ENCODE measurements around the gene CTBP1.

The CTBP1 gene

DNA sequence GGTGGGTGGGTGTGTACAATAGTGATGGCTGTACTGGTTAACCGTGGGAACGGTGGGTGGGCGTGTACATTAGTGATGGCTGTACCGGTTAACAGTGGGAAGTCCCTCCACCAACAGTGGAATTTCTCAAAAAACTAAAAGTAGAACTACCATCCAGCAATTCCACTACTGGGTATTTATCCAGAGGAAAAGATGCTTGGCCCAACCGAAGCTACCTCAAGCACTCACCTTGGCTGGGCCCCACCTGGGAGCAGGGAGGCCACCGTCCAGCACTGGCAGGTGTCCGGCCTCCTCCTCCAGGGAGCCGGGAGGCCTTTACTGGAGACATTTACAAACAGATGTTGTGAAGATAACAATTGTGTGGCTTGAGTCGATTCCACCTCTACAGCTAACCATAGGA, 34.8 kb upstream of the CTBP1 start:
- DNase-seq: no peak

DNA sequence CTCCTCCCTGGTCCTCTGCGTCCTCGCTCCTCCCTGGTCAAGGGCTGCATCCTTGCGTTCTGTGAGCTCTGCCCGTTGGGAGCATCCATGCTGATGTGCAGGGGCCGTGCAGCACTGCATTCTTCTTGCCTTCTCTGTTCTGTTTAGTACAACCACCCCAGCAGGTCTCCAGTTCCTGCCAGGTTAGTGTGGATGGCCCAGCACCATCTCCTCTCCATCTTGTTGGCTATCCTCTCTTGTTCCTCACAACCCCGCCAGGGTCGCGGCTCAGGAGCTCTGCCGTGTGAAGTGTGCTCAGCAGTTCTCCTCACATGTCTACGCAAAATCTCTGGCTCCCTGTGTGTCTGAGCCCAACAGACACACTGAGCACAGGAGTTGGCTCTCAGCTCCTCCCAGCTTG, 30.3 kb upstream of the CTBP1 start:
- DNase-seq: no peak

DNA sequence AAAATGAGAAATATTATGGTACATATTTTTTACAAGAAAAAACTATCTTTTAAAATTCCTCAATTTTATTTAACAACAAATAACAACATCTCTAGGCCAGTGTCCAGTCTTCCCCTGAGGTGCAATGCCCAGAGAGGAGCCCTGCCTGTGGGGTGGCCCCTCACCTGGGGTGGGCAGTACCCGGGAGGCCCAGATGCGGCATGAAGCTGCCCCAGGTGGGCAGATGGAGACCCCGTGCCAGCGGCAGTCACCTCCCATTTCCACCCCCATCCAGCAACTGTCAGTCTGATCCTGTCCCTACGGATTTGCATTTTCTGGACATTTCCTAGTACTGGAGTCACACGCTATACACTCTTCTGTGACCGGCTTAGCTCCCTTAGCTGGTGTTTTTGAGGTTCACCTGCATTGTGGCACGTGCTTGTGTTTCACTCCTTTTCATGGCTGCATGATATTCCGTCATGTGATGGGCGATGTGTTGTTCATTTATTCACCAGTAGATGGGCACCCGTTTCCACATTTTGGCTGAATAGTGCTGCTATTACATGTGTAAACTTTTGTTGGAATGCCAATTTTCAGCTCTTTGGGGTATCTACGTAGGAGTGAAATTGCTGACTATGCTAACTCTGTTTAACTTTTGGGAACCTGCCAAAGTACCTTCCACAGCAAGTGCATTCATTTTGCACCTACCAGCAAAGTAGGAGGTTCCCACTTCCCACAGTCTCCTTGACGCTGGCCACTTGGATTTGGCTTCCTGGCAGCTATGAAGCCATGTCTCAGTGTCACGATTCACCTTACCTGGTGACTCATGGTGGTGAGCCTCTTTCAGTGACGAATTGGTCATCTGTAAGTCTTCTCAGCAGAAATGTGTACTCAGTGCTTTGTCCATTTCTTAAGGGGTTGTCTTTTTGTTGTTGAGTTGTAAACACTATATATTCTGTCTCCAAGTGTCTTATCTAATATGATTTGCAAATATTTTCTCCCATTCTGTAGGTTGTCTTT, 29.0 kb upstream of the CTBP1 start:
- no peak for DNase-seq

DNA sequence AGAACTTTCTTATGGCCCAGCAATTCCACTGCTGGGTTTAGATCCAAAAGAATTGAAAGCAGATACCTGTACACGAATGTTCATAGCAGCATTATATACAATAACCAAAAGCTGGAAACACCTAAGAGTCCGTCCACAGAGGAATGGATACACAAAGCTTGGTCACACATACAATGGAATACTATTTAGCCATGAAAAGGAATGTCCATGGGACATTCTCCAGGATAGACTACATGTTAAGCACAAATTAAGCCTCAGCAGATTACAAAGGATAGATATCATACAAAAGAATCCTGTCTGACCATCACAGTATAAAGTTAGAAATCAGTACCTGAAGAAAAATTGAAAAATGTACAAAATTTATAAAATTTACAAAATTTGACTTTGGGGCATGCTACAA, 28.1 kb upstream of the CTBP1 start:
- DNase-seq: no peak

DNA sequence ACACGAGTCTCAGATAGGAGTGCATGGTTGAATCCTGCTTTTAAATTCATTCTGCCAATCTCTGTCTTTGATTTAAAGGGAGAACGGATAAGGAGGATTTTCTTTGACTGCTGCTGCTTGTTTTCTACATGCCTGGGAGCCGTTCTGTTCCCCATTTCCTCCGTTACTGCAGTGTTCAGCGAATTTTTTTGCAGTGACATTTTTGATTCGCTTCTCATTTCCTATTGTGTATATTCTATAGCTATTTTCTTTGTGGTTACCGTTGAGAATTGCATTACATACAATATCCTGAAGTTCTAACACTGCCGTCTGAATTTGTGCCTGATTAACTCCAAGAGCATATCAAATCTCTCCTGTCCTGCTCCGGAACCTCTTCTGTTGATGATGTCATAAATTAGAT, 25.9 kb upstream of the CTBP1 start:
- DNase-seq: no peak

DNA sequence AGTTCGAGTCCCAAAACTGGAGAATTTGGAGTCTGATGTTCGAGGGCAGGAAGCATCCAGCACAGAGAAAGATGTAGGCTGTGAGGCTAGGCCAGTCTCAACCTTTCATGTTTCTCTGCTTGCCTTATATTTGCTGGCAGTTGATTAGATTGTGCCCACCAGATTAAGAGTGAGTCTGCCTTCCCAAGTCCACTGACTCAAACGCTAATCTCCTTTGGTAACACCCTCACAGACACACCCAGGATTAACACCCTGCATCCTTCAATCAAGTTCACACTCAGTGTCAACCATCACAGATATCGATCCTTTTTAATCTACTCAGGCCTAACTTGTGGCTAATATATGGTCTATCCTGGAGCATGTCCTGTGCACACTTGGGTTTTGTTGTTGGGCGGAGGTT, 22.8 kb upstream of the CTBP1 start:
- no peak for DNase-seq

DNA sequence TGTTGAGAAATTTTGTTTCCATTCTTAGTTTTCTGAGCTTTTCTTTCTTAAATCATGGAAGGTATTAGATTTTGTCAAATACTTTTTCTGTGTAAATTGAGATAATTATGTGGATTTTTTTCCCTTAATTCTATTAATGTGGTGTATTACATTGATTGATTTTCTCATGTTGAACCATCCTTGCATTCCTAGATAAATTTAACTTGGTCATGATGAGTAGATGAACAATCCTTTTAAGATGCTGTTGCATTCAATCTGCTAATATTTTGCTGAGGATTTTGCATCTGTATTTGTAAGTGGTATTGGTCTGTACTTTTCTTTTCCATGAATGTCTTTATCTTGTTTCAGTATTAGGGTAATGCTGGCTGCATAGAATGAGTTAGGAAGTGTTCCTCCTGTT, 20.3 kb upstream of the CTBP1 start:
- no peak for DNase-seq

DNA sequence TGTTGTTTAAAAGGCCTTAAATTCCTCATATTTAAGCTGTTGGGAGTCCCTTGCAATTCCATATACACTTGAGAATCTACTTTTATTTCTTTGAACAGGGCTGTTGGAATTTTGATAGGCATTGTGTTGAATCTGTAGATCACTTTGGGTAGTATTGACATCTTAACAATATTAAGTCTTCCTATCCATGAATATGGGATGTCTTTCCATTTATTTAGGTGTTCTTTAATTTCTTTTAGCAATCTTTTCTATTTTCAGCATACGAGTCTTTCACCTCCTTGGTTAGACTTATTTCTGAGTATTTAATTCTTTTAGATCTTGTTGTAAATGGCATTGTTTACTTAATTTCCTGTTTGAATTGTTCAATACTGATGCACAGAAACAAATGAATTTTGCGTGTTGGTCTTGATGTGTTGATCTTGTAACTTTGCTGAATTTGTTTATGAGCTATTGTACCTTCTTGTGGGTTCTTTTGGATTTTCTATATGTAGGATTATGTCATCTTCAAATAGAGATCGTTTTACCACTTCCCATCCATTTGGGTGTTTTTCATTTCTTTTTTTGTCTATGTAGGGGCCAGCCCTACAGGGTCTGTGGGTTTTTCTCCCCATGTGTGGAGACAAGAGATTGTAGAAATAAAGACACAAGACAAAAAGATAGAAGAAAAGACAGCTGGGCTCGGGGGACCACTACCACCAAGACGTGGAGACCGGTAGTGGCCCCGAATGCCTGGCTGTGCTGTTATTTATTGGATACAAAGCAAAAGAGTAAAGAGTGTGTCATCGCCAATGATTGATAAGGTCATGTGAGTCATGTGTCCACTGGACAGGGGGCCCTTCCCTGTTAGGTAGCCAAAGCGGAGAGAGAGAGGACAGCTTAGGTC, 18.2 kb upstream of the CTBP1 start:
- peak; percentile 32 for DNase-seq

DNA sequence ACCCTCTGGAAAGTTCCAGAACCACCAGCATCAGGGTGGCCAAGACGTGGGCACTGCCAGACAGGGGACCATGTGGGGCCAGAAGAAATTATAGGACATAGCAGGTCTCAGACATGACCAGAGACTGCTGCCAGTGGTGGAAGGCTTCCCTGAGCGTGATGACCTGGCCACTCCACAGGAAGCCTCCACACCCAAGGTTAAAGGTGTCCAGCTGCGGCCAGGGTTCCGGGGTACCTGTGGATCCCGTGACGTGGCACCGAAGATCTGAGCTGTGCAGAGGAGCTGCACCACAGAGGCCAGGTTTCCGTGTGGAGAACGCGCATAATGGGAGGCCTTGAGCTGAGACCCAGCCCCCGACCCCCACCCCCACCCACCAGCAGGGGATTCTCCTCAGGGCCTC, 16.4 kb upstream of the CTBP1 start:
- DNase-seq: no peak

DNA sequence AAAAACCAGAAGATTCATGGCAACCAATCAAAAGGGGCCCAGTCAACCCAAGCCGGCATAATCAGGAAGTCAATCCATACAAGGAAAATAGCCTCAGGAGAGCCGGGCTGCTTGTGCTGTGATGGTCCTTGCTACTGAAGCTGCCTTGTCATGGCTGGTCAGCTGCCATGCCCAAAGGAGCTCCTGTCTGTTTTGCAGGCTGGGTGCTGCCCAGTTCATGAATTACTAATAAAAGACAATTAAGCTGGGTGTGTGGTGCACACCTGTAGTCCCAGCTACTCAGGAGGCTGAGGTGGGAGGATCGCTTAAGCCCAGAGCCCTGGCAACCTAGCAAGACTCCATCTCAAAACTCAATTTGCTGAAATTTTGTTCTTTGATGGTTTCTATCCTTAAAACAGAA, 16.0 kb upstream of the CTBP1 start:
- DNase-seq: no peak

DNA sequence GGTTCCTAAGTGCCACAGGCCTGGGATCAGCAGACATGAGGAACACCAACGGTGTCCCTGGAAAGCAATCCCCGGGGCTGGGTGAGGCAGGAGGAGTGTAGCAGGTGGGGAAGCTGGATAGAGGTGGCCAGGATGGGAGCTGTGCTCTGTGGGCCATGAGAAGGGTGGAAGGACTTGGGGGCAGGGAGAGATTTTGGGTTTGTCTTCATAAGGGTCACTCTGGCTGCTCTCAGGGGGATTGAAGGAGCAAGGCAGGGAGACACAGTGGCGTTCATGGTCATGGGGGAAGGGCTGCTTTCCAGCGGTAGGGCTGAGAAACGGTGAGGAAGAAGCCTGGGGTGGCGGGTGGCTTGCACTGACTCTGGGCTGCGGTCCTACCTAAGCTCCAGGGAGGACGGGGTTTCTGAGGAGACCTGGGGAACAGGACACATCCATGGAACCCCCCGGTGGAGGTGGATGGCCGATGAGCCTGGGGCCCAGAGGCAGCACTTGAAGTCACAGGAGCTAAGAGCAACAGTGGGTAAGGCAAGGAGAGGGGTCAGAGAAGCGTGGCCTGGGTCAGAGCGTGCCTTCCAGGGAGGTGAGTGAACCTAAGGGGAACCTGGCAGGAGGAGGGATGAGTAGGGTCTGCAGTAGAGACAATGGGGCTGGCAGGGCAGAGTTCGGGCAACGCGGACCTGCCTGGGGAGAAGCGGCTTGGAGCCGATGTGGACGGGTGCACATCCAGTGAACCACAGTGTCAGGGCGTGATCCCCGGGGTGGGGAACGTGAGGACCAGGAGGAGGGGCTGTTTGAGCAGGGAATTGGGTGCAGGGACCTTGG, 12.4 kb upstream of the CTBP1 start:
- DNase-seq: no peak

DNA sequence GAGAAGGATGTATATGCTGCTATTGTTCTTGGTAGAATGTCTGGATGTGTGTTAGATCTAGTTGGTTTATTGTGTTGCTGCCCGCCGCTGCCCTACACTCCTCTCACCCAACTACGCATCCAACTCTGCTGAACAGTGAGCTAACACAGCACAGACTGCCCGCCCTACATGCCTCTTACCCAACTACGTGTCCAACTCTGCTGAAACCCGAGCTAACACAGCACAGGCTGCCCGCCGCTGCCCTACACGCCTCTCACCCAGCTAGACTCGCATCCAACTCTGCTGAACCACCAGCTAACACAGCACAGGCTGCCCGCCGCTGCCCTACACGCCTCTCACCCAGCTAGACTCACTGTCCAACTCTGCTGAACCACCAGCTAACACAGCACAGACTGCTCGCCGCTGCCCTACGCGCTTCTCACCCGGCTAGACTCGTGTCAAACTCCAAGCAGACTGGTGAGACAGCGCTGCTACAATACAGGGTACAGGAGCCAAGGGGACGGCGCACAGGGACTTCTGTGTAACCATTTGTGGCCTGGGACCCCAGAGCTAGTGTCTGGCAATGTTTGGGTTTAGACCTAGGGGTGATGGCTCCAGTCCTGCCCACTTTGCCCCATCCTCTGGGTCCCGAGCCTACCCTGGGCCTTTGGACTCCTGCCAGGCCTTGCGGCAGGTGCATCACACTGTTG, 11.6 kb upstream of the CTBP1 start:
- DNase-seq: no peak

DNA sequence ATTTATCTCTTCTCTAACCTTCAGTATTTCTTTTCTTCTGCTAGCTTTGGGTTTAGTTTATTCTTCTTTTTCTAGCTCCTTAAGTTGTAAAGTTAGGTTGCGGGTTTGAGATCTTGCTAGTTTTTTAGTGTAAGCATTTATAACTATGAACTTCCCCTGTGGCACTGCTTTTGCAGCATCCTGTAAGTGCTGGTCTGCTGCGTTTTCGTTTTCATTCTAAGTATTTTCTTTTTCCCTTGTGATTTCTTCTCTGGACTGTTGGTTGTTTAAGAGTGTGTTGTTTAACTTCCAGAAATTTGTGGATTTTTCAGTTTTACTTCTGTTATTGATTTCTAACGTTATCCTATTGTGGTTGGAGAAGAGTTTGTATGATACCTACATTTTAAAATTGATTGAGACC, 11.0 kb upstream of the CTBP1 start:
- no peak for DNase-seq

DNA sequence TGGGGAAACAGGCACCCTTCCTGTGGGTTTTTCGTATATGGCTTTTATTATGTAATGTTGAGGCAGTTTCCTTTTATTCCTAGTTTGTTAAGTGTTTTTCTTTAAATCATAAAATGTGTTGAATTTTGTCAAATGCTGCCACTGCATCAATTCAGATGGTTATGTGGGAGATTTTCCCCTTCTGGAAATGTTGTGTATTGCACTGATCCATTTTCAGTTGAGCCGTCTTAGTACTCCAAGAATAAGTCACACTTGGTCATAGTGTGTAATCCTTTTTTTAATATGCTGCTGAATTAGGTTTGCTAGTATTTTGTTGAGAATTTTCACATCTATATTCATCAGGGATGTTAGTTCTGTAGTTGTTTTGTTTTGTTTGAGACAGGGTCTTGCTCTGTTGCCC, 9.5 kb upstream of the CTBP1 start:
- no peak for DNase-seq

DNA sequence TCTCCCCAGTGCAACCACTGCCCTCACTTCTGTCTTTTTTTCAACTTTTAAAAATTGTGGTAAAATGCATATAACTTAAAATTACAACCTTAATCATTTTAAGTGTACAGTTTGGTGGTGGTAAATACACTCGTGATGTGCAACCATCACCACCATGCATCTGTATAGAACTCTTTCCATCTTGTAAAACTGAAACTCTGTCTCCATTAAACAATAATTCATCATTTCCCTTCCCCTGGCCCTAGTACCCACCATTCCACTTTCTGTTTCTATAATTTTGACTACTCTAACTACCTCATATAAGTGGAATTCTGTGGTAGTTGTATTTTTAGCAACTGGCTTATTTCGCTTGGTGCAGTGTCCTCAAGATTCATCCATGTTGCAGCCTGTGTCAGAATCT, 6.8 kb upstream of the CTBP1 start:
- DNase-seq: no peak

DNA sequence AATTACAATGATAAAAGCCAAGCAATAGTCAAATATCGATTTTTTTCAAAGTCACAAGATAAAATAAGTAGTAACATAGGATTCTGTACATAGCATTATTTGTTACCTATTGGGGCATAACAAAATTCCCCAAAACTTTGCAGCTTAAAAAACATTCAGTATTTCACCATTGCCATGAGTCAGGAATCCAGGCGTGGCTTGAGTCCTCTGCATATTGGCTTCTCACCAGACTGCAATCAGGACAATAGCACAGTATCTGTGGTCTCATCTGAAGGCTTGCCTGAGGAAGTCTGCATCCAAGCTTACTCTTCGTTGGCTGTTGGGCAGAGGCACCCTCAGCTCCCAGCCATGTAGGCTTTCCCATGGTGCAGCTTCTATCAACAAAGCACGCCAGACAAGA, 6.2 kb upstream of the CTBP1 start:
- DNase-seq: no peak

DNA sequence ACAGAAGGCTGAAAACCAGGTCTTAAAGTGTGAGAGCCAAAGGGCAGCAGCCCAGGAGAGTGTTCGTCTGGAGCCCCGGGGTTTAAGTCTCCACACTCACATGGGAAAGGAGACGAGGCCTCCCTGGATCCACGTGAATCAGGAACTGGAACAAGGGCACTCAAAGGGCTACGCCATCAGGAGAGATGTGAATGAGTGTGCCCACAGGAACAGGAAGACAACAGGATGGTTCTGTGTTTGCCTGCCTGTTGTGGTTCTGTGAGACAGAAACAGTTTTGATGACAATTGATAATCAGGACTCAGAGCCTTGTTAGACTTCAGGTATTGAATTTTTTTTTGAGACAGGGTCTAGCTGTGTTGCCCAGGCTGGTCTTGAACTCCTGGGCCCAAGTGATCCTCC, 4.9 kb upstream of the CTBP1 start:
- DNase-seq: peak; percentile 26

DNA sequence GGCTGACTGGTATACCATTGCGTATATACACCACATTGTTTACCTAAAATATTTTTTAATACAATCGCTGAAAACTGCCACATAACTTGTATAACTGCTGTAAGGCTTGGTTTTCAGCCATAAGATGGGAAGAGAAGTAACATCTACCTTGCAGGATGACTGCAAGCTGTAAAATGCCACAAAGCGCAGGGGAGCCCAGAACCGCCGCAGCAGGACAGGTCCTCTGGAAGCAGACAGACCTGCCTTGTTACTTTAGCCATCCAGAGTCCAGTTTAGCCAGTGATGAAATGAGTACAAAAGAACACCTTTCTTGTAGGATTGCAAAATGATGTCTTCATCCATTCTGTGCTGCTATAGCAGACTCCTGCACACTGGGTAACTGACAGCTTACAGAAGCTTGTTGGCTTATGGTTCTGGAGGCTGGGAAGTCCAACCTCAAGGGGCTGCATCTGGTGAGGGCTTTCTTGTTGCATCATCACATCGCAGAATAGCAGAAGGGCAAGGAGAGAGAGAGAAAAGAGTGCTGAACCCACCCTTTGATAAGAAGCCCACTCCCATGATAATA, 4.1 kb upstream of the CTBP1 start:
- no peak for DNase-seq

DNA sequence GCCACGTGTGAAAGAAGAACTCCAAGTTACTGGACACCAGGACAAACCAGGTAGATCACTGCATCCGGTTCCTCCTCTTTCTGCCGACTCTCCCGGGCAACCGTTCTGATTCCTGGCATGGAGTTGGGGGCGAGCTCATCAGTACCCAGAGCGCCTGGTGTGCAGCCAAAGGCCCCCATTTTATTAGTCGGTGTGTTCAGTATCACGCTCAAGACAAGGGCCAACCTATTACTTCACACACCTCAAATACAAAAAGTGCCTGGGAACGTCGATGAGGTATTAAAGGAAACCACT, 2.8 kb upstream of the CTBP1 start:
- no peak for DNase-seq

DNA sequence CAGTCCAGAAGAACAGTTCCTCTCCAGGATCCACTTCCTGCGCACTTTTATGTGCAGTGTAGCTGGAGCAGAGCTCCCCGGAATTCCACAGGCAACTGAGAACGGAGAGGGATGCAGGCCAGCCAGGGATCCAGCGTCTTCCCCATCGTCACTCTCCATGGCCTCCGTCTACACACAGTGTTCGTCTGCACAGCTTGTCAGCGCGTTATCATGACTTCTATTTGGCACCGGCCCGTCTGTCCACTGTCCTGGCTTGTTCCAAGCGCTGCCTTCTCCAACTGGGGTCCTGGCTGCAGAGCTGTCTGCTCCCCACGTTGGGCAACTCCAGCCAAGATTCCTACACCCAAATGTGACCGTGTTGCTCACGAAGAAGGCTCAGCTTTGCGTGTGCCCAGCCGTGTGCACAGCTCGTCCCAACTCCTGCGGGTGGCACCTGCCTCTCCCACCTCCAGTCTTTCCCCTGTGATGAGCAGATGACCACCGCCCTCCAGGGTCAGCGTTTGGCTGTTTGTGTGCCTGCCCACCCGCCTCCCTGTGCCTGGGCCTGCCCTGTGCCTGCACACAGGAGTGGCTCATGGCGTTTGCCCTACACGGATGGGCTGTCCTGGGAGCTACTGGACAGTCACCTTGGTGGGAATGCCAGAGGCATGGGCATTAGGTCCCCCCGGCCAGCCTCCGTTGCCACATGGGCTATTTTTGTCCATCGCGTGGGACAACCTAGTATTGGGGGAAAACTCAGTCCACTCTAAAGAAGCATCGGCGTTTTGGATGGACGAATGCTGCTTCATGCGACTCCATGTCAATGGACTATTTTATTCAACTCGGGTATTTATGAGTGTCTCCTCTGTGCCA, 2.2 kb upstream of the CTBP1 start:
- no peak for DNase-seq

DNA sequence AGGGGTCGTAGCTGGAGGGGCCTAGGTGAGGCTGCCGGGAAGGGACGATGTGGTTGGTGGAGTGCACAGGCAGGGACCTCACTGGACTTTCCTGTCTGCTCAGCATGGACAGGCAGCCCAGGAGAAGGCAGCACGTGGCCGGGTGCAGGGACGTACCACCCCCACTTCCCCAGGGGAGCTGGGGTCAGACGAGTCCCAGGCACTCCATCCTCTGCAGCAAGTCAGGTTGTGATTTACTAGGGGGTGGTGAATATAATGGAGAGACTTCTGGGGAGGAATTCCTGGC, 1.5 kb upstream of the CTBP1 start:
- no peak for DNase-seq

Measured in central memory CD4-positive, alpha-beta T cell (primary cell).